Esophagus squamous epithelium (tissue), 5 donors: ENCODE measurements around the gene NIP7. TPM values are rescaled to one million over a fixed set of nuclear protein-coding genes. Genes with fewer than 3 reads are reported as not detected.
A peak's percentile ranks its signal among the peaks of the same experiment; 100 is the strongest.

Experiments
- DNase-seq: peaks from one replicate; lab custom pipeline; 2025; lab: John Stamatoyannopoulos, UW
- H3K27ac ChIP-seq, 4 donors: fragments of 200-600 bp; sonication (generic); one replicate each; pipeline ENCODE4 v1.5.1; 2016 to 2019; ENCODE audit warnings: mild to moderate bottlenecking in 1 of 4
- H3K27me3 ChIP-seq, 4 donors: fragments of 200-600 bp; sonication (generic); 1 replicate in 3 of 4; 2 replicates in 1 of 4; pipeline versions ENCODE4 v1.5.1 to v1.6.0; 2017 to 2021; ENCODE audit warnings: antibody characterized with exemption in 1 of 4
- H3K36me3 ChIP-seq, 3 donors: fragments of 200-600 bp; sonication (generic); one replicate each; pipeline ENCODE4 v1.5.1; 2016 to 2019
- H3K4me1 ChIP-seq, 3 donors: fragments of 200-600 bp; sonication (generic); one replicate each; pipeline ENCODE4 v1.5.1; 2017 to 2019
- H3K4me3 ChIP-seq, 4 donors: fragments of 200-600 bp; sonication (generic); 1 replicate in 3 of 4; 2 replicates in 1 of 4; pipeline ENCODE4 v1.5.1; 2016 to 2019; ENCODE audit warnings: mild to moderate bottlenecking in 2 of 4, moderate library complexity in 1 of 4
- H3K9me3 ChIP-seq, 3 donors: fragments of 200-600 bp; sonication (generic); one replicate each; pipeline ENCODE4 v1.5.1; 2016 to 2019
- CTCF ChIP-seq, 6 experiments: fragments of 450-650 bp in 4 of 6; fragments of 200-600 bp in 2 of 6; sonication (generic) in 2 of 6; IDR thresholded peaks; one replicate each; pipeline ENCODE4 v1.5.1; 2016 to 2019; ENCODE audit warnings: antibody characterized with exemption in 6 of 6, mild to moderate bottlenecking in 4 of 6, moderate library complexity in 4 of 6
- POLR2A ChIP-seq, 4 donors: fragments of 450-650 bp; IDR thresholded peaks; one replicate each; pipeline ENCODE4 v1.6.1; 2017; ENCODE audit warnings: antibody characterized with exemption in 4 of 4, mild to moderate bottlenecking in 4 of 4, moderate library complexity in 3 of 4
- WGBS, 2 donors: methylation state at CpG; one replicate each; pipeline ENCODE4 v1.1.5; 2018; 5-methylcytosine and 5-hydroxymethylcytosine counted together
- intact Hi-C: fragments of 100-400 bp; cut with DNase I; formaldehyde crosslinking; loops from one replicate; pipeline ENCODE4 v1.15.0; 2022
- total RNA-seq, 4 donors: library from RNA; depleted of rRNA; stranded (reverse); fragments of >200 nt; gene quantifications; one replicate each; pipeline ENCODE4 v1.1.0, GENCODE V29; 2016
- donor health status: DM: yes; HTN: yes; CAD: no.

The NIP7 gene
- total RNA-seq, 4 donors from 2014 or later, result 14.1 to 29.6 (median 25.5) TPM

DNA sequence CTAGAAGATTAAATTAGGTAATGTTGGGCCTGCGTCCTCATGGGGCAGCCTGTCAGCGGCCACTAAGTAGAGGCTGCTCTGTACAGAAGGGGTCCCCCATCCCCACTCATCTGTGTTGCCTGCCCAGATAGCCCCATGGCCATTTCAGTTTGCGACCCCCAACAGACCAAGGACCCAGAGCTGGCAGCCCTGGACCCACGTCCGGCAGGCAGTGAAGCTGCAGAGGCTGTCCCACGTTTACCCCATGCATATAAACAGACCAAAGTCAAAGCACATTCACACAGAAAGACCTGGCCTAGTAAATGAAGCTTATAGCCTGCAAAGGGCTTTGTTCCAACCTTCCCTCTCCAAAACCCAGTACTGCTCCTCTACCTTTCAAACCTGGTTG lies 13.8 kb upstream of the NIP7 start:
- Histone ChIP-seq H3K4me1 (peaks cover 17 to 63% (median 34%) of the 10 kb centered on the region in 3 donors), H3K27me3 (no peaks in the 10 kb centered on the region), H3K27ac (peak overlapping the region in 1 of 4 donors; percentile 31), H3K4me3 (no peak overlapping the region), H3K9me3 (no peaks in the 10 kb centered on the region), H3K36me3 (peaks cover 24 to 75% (median 41%) of the 10 kb centered on the region in 3 donors)
- intact Hi-C loops, result no loop called here
- 85 to 93% methylated on average over 5 to 6 of the region's 6 CpGs for WGBS, 2 donors
- no peak for TF ChIP-seq CTCF (IDR thresholded peaks at IDR 0.05)
- TF ChIP-seq POLR2A (IDR thresholded peaks at IDR 0.05), result no peak
- DNase-seq, result no peak

DNA sequence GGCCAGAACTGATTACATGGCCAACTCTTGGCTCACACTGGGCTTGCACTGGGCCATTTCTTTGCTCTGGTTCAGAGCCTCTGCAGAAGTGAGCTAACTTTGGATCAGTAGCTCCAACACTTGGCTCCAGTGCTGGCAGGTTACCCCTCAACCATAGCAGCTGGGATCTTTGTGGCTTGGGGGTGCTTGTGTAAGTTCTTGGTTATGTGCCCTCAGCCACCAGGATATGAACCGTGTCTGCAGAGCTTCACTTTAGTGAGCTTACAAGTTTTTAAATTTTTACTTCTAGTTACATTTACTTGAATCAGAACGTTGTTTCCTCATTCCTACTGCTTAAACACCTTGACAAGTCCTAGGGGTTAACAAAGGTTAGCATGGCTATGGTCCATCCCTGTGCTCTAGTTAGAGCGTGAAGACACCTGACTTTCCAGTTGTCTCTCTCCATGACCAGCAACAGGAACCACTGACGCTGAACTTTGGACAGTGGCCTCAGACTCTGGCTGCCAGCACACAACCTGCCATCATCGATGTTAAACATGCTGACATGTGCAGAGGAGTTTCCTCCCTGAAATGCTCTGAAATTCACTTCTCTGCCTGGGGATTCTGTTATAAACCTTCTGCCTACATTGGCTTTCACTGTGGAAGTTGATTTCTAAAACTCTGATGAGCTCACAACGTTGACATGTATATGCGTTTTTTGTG lies 13.2 kb upstream of the NIP7 start:
- intact Hi-C loops, result no loop called here
- Histone ChIP-seq H3K4me1 (peaks cover 21 to 69% (median 40%) of the 10 kb centered on the region in 3 donors), H3K36me3 (peaks cover 18 to 70% (median 36%) of the 10 kb centered on the region in 3 donors), H3K27me3 (no peaks in the 10 kb centered on the region), H3K4me3 (no peak overlapping the region), H3K9me3 (no peaks in the 10 kb centered on the region), H3K27ac (peak overlapping the region in 2 of 4 donors; percentile 4 to 40)
- WGBS, 2 donors, result 45 to 46% methylated on average over 7 of the region's 7 CpGs
- no peak for DNase-seq
- no peak for TF ChIP-seq POLR2A (IDR thresholded peaks at IDR 0.05)
- no peak for TF ChIP-seq CTCF (IDR thresholded peaks at IDR 0.05)

GRCh38 chr16:69327585-69328310 lies 11.8 kb upstream of the NIP7 start:
- no peaks in the 10 kb centered on the region for H3K9me3 ChIP-seq
- 70 to 82% methylated on average over 14 of the region's 14 CpGs for WGBS, 2 donors
- peak overlapping the region in 1 of 4 donors; percentile 98 for H3K4me3 ChIP-seq
- intact Hi-C loops, result no loop called here
- peak overlapping the region in 2 of 4 donors; percentile 54 to 97 for H3K27ac ChIP-seq
- no peaks in the 10 kb centered on the region for H3K27me3 ChIP-seq
- H3K4me1 ChIP-seq, result peaks cover 21 to 78% (median 41%) of the 10 kb centered on the region in 3 donors
- no peak for DNase-seq
- TF ChIP-seq CTCF (IDR thresholded peaks at IDR 0.05) (no peak), POLR2A (IDR thresholded peaks at IDR 0.05) (no peak)
- H3K36me3 ChIP-seq, result peaks cover 5 to 69% (median 21%) of the 10 kb centered on the region in 3 donors

DNA sequence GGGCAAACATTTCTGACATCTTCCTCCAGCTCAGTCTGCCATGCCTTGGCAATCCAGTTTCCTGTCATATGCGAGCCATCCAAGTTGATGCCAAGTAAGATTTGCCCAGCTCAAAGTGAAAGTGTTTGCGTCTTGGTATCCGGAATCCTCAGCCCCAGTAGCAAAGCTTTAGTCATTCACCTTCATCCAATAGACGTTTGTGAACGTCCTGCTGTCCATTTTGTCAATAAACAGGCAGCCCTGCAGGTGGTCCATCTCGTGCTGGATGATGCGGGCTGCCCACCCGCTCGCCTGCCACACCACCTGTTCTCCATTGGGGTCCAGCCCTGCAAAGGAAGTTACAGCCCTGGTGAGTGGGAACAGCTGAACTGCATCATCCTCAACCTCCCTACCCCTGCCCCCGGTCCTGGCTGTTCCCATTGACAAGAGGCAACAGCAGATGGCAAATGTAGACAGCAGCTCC lies 10.7 kb upstream of the NIP7 start:
- peak overlapping the region; percentile 32 to 98 (median 81) for H3K27ac ChIP-seq
- intact Hi-C loops, result no loop called here
- no peak for DNase-seq
- H3K9me3 ChIP-seq, result no peaks in the 10 kb centered on the region
- no peaks in the 10 kb centered on the region for H3K27me3 ChIP-seq
- H3K4me3 ChIP-seq, result peak overlapping the region; percentile 68 to 98 (median 92)
- TF ChIP-seq POLR2A (IDR thresholded peaks at IDR 0.05), result no peak
- 27 to 36% methylated on average over 6 to 9 of the region's 10 CpGs for WGBS, 2 donors
- H3K4me1 ChIP-seq, result peaks cover 21 to 77% (median 41%) of the 10 kb centered on the region in 3 donors
- H3K36me3 ChIP-seq, result peaks cover 0 to 69% (median 20%) of the 10 kb centered on the region in 3 donors

DNA sequence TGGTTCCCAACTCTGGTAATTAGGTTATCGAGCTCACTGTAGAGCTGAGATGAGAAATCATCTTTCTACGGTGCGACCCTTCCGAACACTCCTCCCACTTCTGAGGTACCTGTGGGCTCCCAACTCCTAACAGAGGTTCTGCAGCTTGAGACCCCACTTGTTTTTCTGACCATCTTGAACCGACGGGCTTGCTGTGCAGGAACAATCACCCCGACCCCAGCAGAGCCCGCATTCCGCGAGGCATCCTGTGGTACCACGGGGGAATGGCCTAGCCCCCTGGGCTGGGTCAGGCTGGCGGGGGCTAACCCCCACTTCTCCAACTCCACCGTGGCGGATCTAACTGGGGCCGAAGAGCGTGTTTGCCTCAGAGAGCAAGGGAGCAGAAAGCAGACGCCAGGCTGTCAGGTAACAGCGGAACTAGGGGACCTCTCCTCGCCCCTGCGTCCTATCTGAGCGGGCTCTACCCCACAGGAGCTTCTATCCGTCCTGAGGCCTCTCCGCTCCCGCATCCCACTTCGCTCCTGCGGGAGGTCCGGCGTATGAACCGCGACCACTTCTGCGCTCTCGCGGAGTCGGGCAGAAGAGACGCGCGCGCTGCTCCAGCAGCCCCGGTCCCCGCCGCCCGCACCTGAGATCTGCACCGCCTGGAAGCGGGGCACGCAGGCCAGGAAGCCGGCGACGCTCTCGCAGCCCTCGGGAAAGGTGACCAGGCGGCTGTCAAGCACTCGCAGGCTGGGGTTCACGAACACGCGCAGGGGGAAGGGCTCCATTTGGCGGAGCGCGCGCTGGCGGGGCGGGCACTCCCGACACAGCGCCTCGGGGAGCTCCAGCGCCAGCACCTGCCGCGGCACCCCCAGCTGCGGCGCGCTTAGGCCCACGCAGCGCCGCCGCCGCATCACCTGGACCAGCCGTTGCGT lies 9.9 kb upstream of the NIP7 start:
- DNase-seq, result no peak
- H3K36me3 ChIP-seq, result peaks cover 0 to 69% (median 20%) of the 10 kb centered on the region in 3 donors
- 25 to 30% methylated on average over 8 to 12 of the region's 77 CpGs for WGBS, 2 donors

More for the DNA sequence above, 9.9 kb upstream of the NIP7 start:
- Histone ChIP-seq H3K4me3 (peak overlapping the region; percentile 68 to 98 (median 92)), H3K27me3 (no peaks in the 10 kb centered on the region), H3K4me1 (peaks cover 21 to 70% (median 38%) of the 10 kb centered on the region in 3 donors), H3K9me3 (no peaks in the 10 kb centered on the region), H3K27ac (peak overlapping the region; percentile 65 to 98 (median 96))
- intact Hi-C loops, result no loop called here
- TF ChIP-seq POLR2A (IDR thresholded peaks at IDR 0.05), result no peak
- TF ChIP-seq CTCF (IDR thresholded peaks at IDR 0.05), result no peak
